Endodermal cell (in vitro differentiated cells): ENCODE data around the gene SKA2. TPM values are rescaled to one million over a fixed set of nuclear protein-coding genes. Genes with fewer than 3 reads are reported as not detected.
"Not testable (repeated sequence)": the region's sequence is repeated elsewhere in the genome, so short reads cannot be mapped to it uniquely, and the experiment has no call there.

Experiments
- DNase-seq: peaks from one replicate; pipeline ENCODE4 v3.0.0-alpha.2; 2017
- H3K27ac ChIP-seq: 2 replicates; pipeline ENCODE4 v1.5.1; 2013; ENCODE audit warnings: mild to moderate bottlenecking, low read depth, low read length, moderate library complexity
- H3K27me3 ChIP-seq: 2 replicates; pipeline ENCODE4 v1.6.1; 2013; ENCODE audit warnings: mild to moderate bottlenecking, low read length, moderate library complexity; ENCODE audit not compliant: insufficient read depth, control insufficient read depth, poor library complexity, severe bottlenecking
- H3K36me3 ChIP-seq: 2 replicates; pipeline ENCODE4 v1.7.0; 2013; ENCODE audit warnings: mild to moderate bottlenecking, low read length, moderate library complexity; ENCODE audit not compliant: control insufficient read depth, insufficient read depth
- H3K4me1 ChIP-seq: one replicate; pipeline ENCODE4 v1.7.0; 2013; ENCODE audit warnings: low read length; ENCODE audit not compliant: control insufficient read depth, insufficient read depth
- H3K4me3 ChIP-seq: 2 replicates; pipeline ENCODE4 v1.5.1; 2013; ENCODE audit warnings: mild to moderate bottlenecking, low read length, moderate library complexity
- H3K9ac ChIP-seq: 2 replicates; pipeline ENCODE4 v1.6.1; 2013; ENCODE audit warnings: mild to moderate bottlenecking, low read length, moderate library complexity; ENCODE audit not compliant: poor library complexity, severe bottlenecking; ENCODE audit errors: extremely low read depth
- H3K9me3 ChIP-seq: 2 replicates; pipeline ENCODE4 v1.6.1; 2013; ENCODE audit warnings: mild to moderate bottlenecking, low read length, moderate library complexity; ENCODE audit not compliant: control insufficient read depth
- H3K27ac Mint-ChIP-seq: 2 replicates; pipeline ENCODE4 v1.8.0; 2020; ENCODE audit warnings: mixed read lengths
- H3K27me3 Mint-ChIP-seq: 2 replicates; pipeline ENCODE4 v1.8.0; 2021; ENCODE audit warnings: mild to moderate bottlenecking, mixed read lengths; ENCODE audit not compliant: insufficient read depth
- H3K36me3 Mint-ChIP-seq: 2 replicates; pipeline ENCODE4 v1.8.0; 2020; ENCODE audit warnings: low read depth, mixed read lengths
- H3K4me1 Mint-ChIP-seq: 2 replicates; pipeline ENCODE4 v1.8.0; 2020; ENCODE audit warnings: mixed read lengths
- H3K4me3 Mint-ChIP-seq: 2 replicates; pipeline ENCODE4 v1.8.0; 2020; ENCODE audit warnings: mild to moderate bottlenecking, moderate library complexity, mixed read lengths
- H3K9me3 Mint-ChIP-seq: 2 replicates; pipeline ENCODE4 v1.8.0; 2020; ENCODE audit warnings: mild to moderate bottlenecking, mixed read lengths
- WGBS, 2 experiments: methylation state at CpG; one replicate each; pipeline versions ENCODE4 v1.1.5 to v1.1.7; 2013; ENCODE audit warnings: missing lambda C conversion rate in 2 of 2, mixed read lengths in 1 of 2; ENCODE audit not compliant: insufficient coverage in 1 of 2, insufficient read length in 1 of 2; 5-methylcytosine and 5-hydroxymethylcytosine counted together
- total RNA-seq, 2 donors: library from RNA; stranded (reverse); fragmentation: NEBNext Ultra II Directional in 1 of 2; extraction: Animal tissue kit (Norgen Biotek cat#: 25700) in 1 of 2; gene quantifications; 2 replicates in 1 of 2; 3 replicates in 1 of 2; pipeline ENCODE4 v1.2.1, GENCODE V29; 2021
- TF ChIP-seq, protein P1 (sequence below): fragments of 200-600 bp; sonication (generic); conservative IDR thresholded peaks from 2 replicates; pipeline ENCODE4 v1.5.0; 2021; ENCODE audit warnings: antibody characterized with exemption, mild to moderate bottlenecking

The SKA2 gene
- total RNA-seq, 2 donors from 2014 or later: 62.4 to 67.3 TPM

DNA sequence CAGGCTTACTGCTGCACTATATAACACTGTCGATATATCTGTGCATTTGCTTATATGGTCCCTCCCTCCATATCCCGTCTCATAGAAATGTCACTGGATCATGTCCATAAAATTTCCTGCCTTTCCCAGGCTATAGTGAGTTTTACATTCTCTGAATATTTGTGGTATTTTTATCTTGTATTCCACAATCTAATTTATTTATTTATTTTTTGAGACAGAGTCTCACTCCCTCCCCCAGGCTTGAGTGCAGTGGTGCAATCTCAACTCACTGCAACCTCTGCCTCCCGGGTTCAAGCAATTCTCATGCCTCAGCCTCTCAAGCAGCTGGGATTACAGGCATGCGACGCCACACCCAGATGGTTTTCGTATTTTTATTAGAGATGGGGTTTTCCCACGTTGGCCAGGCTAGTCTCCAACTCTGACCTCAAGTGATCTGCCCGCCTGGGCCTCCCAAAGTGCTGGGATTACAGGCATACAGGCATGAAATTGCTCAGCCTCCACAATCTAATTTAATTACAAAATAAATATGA is 61.2 kb downstream of the SKA2 start:
- Mint-ChIP-seq H3K9me3 (peaks cover 4% of the 10 kb centered on the region), H3K27ac (no peak overlapping the region), H3K36me3 (peaks cover 24% of the 10 kb centered on the region), H3K4me1 (no peaks in the 10 kb centered on the region), H3K4me3 (no peak overlapping the region), H3K27me3 (no peaks in the 10 kb centered on the region)
- peaks cover 23% of the 10 kb centered on the region for H3K36me3 ChIP-seq
- H3K4me3 ChIP-seq: no peak overlapping the region
- H3K9me3 ChIP-seq: no peaks in the 10 kb centered on the region
- no peak for DNase-seq
- WGBS, 2 experiments: 96% methylated on average over 4 to 8 of the region's 8 CpGs
- H3K27ac ChIP-seq: no peak overlapping the region
- TF ChIP-seq, protein P1, sequence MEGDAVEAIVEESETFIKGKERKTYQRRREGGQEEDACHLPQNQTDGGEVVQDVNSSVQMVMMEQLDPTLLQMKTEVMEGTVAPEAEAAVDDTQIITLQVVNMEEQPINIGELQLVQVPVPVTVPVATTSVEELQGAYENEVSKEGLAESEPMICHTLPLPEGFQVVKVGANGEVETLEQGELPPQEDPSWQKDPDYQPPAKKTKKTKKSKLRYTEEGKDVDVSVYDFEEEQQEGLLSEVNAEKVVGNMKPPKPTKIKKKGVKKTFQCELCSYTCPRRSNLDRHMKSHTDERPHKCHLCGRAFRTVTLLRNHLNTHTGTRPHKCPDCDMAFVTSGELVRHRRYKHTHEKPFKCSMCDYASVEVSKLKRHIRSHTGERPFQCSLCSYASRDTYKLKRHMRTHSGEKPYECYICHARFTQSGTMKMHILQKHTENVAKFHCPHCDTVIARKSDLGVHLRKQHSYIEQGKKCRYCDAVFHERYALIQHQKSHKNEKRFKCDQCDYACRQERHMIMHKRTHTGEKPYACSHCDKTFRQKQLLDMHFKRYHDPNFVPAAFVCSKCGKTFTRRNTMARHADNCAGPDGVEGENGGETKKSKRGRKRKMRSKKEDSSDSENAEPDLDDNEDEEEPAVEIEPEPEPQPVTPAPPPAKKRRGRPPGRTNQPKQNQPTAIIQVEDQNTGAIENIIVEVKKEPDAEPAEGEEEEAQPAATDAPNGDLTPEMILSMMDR: no peak
- H3K27me3 ChIP-seq: no peaks in the 10 kb centered on the region
- no peak overlapping the region for H3K9ac ChIP-seq
- no peaks in the 10 kb centered on the region for H3K4me1 ChIP-seq

DNA sequence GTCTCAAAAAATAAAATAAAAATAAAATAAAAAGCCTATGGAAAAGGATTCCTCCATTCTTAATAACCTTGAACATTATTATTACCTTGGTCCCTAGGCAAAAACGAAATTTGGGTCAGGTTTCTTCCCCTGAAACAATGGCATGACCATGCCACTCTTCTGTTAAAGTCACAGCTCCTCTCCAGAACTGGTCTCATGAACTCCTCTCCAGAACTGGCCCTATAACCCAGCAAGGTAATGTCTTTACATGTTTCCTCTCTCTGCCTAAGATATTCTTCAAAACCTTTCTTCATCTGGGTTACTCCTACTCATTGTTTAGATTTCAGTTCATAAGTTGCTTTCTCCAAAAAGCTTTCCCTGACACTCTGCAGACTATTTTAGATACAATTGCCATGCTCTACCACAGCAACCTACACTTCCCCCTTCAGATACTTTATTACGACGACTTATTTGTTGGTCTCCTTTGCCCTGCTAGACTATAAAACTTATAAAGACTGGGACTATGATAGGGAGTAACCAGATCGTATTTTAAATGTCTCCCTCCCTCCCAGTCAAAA is 61.8 kb downstream of the SKA2 start:
- H3K27me3 Mint-ChIP-seq: no peaks in the 10 kb centered on the region
- H3K4me3 ChIP-seq: no peak overlapping the region
- H3K4me1 Mint-ChIP-seq: no peaks in the 10 kb centered on the region
- H3K9me3 Mint-ChIP-seq: peaks cover 4% of the 10 kb centered on the region
- H3K9me3 ChIP-seq: no peaks in the 10 kb centered on the region
- H3K27ac ChIP-seq: no peak overlapping the region
- 81 to 85% methylated on average over 2 to 4 of the region's 4 CpGs for WGBS, 2 experiments
- H3K4me3 Mint-ChIP-seq: no peak overlapping the region
- H3K36me3 Mint-ChIP-seq: peaks cover 24% of the 10 kb centered on the region
- H3K36me3 ChIP-seq: peaks cover 21% of the 10 kb centered on the region
- peak overlapping the region; percentile 11 for H3K27ac Mint-ChIP-seq
- no peaks in the 10 kb centered on the region for H3K27me3 ChIP-seq
- no peaks in the 10 kb centered on the region for H3K4me1 ChIP-seq
- H3K9ac ChIP-seq: no peak overlapping the region
- TF ChIP-seq, protein P1: no peak
- DNase-seq: no peak

DNA sequence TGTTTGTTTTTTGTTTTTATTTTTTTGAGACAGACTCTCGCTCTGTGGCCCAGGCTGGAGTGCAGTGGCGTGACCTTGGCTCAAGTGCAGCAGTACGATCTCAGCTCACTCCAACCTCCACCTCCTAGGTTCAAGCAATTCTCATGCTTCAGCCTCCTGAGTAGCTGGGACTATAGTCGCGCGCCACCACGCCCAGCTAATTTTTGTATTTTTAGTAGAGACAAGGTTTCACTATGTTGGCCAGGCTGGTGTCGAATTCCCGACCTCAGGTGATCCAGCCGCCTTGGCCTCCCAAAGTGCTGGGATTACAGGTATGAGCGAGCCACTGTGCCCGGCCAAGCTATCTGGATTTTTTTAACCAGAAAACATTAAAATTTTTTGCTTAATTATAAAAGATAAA is 64.4 kb downstream of the SKA2 start:
- H3K4me1 ChIP-seq, H3K4me3 ChIP-seq, H3K9ac ChIP-seq, H3K27ac ChIP-seq, H3K9me3 Mint-ChIP-seq, H3K27me3 Mint-ChIP-seq, H3K27me3 ChIP-seq, H3K27ac Mint-ChIP-seq, DNase-seq, H3K4me3 Mint-ChIP-seq, H3K4me1 Mint-ChIP-seq, H3K9me3 ChIP-seq: not testable (repeated sequence)
- peaks cover 23% of the 10 kb centered on the region for H3K36me3 Mint-ChIP-seq
- WGBS, 2 experiments: 94 to 97% methylated on average over 6 to 11 of the region's 12 CpGs
- H3K36me3 ChIP-seq: peaks cover 26% of the 10 kb centered on the region

DNA sequence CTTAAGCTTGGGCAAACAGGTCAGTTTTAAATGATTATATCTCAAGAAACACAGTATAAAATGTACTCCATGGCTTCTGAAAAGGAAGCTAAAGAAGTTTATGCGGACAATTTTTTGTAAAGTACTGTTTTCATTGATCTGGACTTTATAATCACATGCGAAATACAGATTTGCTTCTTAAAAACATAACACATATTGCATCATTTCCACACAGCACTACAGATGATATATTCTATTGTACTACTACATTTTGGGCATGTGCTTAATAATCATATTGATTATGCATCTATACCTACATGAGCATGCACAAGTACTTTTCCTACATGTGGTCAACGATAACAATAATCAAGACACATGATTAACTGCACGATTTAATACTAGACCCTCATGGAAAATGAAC is 70.8 kb downstream of the SKA2 start:
- no peak overlapping the region for H3K27ac Mint-ChIP-seq
- Histone ChIP-seq H3K4me1 (no peaks in the 10 kb centered on the region), H3K27ac (no peak overlapping the region), H3K36me3 (peaks cover 48% of the 10 kb centered on the region), H3K4me3 (no peak overlapping the region), H3K27me3 (no peaks in the 10 kb centered on the region), H3K9me3 (no peaks in the 10 kb centered on the region), H3K9ac (no peak overlapping the region)
- TF ChIP-seq, protein P1: no peak
- peaks cover 44% of the 10 kb centered on the region for H3K36me3 Mint-ChIP-seq
- no peaks in the 10 kb centered on the region for H3K4me1 Mint-ChIP-seq
- no peak overlapping the region for H3K4me3 Mint-ChIP-seq
- H3K27me3 Mint-ChIP-seq: no peaks in the 10 kb centered on the region
- 87 to 100% methylated on average over 2 to 4 of the region's 4 CpGs for WGBS, 2 experiments
- no peak for DNase-seq
- no peaks in the 10 kb centered on the region for H3K9me3 Mint-ChIP-seq
